GM19452 (cell line): Measurements from ENCODE around the gene CDCA4.

Source experiments
- ATAC-seq: cut with Tn5 transposase; IDR thresholded peaks from one replicate; pipeline ENCODE4 v1.9.1; 2021; ENCODE audit not compliant: unreplicated experiment

The CDCA4 gene

DNA sequence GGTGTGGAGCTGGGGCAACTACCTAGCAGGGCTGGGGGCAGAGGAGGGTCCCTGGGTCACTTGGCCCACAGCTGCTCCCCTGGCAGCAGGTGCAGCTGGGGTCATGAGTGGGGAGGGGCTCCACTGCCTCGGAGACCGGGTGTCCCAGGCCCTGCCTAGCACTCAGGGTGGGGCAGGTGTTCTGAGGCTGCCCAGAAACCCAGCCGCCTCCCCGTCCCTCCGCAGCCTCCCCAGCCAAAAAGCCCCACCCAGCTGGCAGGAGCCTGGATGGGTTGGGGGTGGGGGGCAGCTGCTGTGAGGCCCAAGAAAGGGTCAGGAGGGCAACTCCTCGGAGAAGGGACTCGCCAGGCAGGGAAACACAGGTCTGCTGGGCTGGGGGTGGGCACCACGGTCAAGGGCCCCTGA, 53.9 kb downstream of the CDCA4 start:
- no peak for ATAC-seq

DNA sequence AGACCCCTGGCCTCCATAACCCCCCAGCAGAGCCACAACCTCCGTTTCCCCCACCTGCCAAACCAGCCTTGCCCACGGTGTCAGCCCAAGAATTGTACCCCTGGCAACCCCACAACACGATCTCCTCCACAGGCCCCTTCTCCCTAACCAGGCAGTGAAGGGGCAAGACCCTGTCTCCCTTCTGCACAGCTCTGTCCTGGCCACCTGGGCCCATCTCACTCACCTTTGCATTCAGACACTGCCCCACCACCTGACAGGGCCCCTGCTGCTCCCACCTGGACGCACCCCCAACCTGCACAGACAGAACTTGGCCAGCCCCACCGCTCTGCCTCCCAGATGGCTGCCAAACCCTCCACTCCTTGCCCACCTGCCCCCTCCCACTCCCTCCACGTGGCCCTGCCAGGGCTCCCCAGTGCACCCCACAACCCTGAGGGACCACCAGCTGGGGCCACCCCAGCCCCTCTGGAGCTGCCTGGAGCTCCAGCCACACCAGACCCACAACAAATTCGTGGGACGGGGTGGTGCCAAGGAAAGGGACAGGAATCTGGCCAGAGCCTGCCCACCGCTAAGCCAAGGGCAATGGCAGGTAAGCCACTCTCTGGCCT, 54.5 kb downstream of the CDCA4 start:
- ATAC-seq = no peak

DNA sequence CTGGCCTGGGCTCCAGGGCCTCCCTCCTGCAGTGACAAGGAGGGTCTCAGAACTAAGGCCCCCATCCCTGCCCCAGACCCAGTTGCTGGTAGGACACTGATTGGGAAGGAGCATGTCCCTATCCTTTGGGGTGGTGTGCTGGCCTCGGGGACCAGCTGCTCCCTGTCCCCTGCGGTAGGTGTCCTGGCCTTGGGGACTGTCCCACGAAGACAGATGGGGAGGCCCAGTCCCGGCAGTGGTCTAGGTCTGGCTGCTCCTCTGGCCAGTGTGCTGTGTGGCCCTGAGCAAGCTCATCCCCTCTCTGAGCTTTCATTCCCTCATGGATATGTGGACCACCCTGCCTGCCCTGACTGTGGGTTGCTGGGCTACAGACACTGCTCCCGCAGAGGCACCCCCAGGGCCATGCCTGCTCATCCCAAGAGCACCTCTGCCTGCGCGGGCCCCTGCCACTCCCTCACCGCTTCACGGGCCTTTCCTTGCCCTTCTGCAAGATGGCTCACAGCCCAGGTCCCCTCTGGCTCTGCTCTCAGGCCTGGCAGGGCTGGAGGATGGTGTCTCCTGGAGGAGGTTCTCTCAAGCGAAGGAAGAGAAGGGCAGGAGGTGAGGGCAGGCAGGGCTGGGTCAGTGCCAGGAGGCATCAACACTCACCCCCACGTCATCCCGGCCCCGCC, 55.2 kb downstream of the CDCA4 start:
- ATAC-seq = no peak

DNA sequence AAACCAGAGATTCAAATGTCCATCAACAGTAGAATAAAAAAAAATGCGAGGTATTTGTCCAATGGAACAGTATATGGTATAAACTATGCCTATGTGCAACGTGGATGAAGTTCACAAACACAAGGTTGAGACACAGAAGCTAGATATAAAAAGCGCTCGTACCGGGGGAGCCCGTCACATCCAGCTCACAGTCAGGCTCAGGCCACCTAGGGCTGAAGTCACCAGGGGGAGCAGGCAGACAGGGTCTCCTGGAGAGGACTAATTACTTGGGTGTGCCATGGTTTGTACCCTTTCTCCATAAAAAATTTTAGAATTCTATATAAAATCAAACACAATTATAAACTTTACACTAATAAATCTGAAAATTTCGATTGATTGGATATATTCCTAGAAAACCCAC, 56.3 kb downstream of the CDCA4 start:
- ATAC-seq = no peak
